Retinal pigment epithelial cell (primary cell): ENCODE results near the gene SIL1.
"Not testable (repeated sequence)": the region's sequence is repeated elsewhere in the genome, so short reads cannot be mapped to it uniquely, and the experiment has no call there.

ENCODE experiments used
- DNase-seq: peaks from one replicate; pipeline ENCODE4 v3.0.0-alpha.2; 2010; ENCODE audit warnings: low read depth
- H3K4me3 ChIP-seq: 2 replicates; pipeline ENCODE4 v1.5.1; 2011; ENCODE audit warnings: mild to moderate bottlenecking, low read length, control low read depth, moderate library complexity
- CTCF ChIP-seq: conservative IDR thresholded peaks from 2 replicates; pipeline ENCODE4 v1.5.1; 2011; ENCODE audit warnings: low read depth, low read length, control low read depth, inconsistent platforms

SIL1 gene

GRCh38 chr5:139014726-139015125 lies 183.4 kb downstream of the SIL1 start:
- DNase-seq: peak; percentile 74
- TF ChIP-seq CTCF: no peak
- H3K4me3 ChIP-seq: no peak overlapping the region

DNA sequence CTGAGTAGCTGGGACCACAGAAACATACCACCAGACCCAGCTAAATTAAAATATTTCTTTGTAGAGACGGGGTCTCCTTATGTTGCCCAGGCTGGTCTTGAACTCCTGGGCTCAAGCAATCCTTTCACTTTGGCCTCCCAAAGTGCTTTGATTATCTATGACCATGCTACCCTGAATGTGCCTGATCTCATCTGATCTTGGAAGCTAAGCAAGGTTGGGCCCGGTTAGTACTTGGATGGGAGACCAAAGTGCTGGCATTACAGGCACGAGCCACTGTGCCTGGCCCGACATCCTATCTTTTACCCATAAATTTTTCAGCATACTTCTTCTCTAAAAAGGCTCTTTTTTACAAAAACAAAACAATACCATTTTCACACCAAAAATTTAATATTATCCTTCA lies 186.0 kb downstream of the SIL1 start:
- no peak overlapping the region for H3K4me3 ChIP-seq
- DNase-seq: no peak
- no peak for TF ChIP-seq CTCF

DNA sequence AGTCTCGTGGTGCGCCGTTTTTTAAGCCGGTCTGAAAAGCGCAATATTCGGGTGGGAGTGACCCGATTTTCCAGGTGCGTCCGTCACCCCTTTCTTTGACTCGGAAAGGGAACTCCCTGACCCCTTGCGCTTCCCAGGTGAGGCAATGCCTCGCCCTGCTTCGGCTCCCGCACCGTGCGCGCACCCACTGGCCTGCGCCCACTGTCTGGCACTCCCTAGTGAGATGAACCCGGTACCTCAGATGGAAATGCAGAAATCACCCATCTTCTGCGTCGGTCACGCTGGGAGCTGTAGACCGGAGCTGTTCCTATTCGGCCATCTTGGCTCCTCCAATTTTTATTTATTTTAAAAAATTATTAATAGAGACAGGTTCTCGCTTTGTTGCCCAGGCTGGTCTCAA lies 187.0 kb downstream of the SIL1 start:
- not testable (repeated sequence) for DNase-seq, H3K4me3 ChIP-seq

DNA sequence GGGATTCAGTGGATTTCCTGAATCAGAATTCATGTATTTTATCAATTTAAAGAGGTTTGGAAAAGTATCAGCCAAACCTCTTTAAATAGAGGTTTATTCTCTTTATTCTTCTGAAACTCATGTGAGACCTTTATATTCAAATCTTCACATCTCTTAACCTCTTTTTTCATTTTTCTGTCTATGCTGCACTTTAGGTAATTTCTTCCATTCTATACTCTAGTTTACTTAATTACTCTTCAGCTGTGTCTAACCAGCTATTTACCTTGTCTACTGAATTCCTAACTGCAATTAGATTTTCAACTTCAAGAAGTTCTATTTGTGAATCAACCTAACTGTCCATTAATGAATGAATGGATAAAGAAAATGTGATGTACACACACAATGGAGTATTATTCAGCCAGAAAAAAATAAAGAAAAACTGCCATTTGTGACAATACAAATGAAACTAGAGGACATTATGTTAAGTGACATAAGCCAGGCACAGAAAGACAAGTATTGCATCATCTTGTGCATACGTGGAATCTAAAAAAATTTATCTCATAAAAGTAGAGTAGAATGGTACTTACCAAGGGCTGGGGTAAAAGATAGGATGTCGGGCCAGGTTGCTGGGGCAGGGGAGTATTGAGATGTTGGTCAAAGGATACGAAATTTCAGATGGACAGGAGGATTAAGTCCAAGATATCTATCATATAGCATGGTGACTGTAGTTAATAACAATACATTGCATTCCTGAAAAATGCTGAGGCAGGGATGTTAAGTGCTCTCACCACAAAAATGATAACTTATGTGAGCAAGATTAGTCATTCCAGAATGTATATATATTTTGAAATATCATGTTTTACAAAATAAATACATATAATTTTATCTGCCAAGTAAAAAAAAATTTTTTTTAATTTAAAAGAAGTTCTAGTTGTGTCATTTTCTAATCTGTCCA lies 193.5 kb downstream of the SIL1 start:
- TF ChIP-seq CTCF: no peak
- no peak for DNase-seq

GRCh38 chr5:138999674-139000073 lies 198.5 kb downstream of the SIL1 start:
- DNase-seq: no peak
- TF ChIP-seq CTCF: no peak
- no peak overlapping the region for H3K4me3 ChIP-seq

More for the DNA sequence above, 193.5 kb downstream of the SIL1 start:
- no peak overlapping the region for H3K4me3 ChIP-seq

DNA sequence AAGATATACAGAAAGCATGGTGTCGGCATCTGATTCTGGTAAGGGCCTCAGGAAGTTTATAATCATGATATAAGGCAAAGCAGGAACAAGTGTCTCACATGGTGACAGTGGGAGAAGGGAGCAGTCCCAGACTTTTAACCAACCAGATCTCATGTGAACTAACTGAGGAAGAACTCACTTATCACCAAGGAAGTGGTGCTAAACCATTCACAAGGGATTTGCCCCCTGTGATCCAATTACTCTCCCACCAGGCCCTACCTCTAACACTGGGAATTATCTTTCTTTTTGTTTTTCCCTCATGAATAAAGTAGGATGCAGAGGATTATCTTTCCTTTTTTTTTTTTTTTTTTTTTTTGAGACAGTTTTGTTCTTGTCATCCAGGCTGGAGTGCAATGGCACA lies 199.6 kb downstream of the SIL1 start:
- DNase-seq: no peak
- H3K4me3 ChIP-seq: no peak overlapping the region
- no peak for TF ChIP-seq CTCF

- no peak for DNase-seq
- no peak overlapping the region for H3K4me3 ChIP-seq
- no peak for TF ChIP-seq CTCF
Measured at GRCh38 chr5:138996120-138996519, 202.0 kb downstream of the SIL1 start.
